Adrenal gland (tissue), 5 donors: Measurements from ENCODE around the gene CDKN3.

Experiments
- CTCF ChIP-seq, 6 experiments: fragments of 450-650 bp in 4 of 6; fragments of 200-600 bp in 2 of 6; sonication (generic) in 1 of 6; IDR thresholded peaks; 1 replicate in 5 of 6; 2 replicates in 1 of 6; pipeline versions ENCODE4 v1.5.1 to v1.8.0; 2016 to 2021; ENCODE audit warnings: antibody characterized with exemption in 6 of 6, mild to moderate bottlenecking in 2 of 6, moderate library complexity in 1 of 6
- POLR2A ChIP-seq, 2 donors: fragments of 450-650 bp; IDR thresholded peaks; one replicate each; pipeline ENCODE4 v1.6.1; 2017; ENCODE audit warnings: antibody characterized with exemption in 2 of 2, mild to moderate bottlenecking in 2 of 2, moderate library complexity in 1 of 2
- donor health status: DM: no; HTN: no; CAD: no.

GRCh38 chr14:54444681-54445080 lies 47.9 kb downstream of the CDKN3 start:
- no peak for TF ChIP-seq CTCF (IDR thresholded peaks at IDR 0.05)
- TF ChIP-seq POLR2A (IDR thresholded peaks at IDR 0.05), result no peak
